Measurements from ENCODE around the gene TRIM69. TPM values are rescaled to one million over a fixed set of nuclear protein-coding genes. Genes with fewer than 3 reads are reported as not detected.

TRIM69 gene
- total and polyA plus RNA-seq, 2 of the 8 experiments (the other 6 are each of a cell fraction or from before 2014, with no cell fraction given) = 4.3 to 6.2 TPM

DNA sequence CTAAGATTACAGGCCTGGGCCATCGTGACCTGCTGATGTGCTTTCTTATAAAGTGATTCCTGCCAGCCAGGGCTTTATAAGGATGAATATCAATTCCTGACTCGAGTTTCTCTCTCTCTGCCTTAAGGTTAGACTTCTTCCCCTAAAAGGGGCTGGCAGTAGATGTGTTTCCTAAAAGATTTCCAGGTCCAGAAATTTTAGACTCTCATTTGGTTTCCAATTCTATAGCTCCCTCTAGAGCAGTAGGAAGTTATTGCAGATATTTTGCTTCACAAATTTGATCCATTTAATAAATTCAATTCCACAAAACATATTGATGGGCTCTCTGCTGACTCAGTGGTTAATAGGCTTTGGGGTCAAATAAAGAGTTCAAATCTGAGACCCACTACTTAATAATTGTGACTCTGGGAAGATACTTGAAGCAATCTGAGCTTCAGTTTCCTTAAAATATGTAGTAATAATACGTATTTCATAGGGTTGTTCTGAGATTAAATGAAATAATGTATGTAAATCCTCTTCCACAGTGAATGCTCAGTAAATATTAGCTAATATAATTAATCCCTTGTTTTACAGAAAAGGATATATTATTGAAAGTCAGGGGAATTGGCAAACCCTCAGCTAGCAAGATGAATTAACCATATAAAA is 2.1 kb downstream of the TRIM69 start:
- Histone ChIP-seq H4K20me1 (replicated peaks in 1 of 2; ENCODE audit: control insufficient read depth in 1 of 2, insufficient read depth in 2 of 2, low read length in 2 of 2) (no peaks in the 10 kb centered on the region), H3K9me3 (ENCODE audit: insufficient read depth in 2 of 2, low read depth in 1 of 2, low read length in 1 of 2) (peaks cover 0 to 6% of the 10 kb centered on the region in 2 experiments; a peak in 1 of 4 replicates), H3K79me2 (ENCODE audit: control insufficient read depth in 1 of 2, insufficient read depth in 2 of 2, low read length in 2 of 2) (no peaks in the 10 kb centered on the region), H3K4me1 (replicated peaks in 1 of 4; ENCODE audit: control insufficient read depth in 3 of 4, insufficient read depth in 4 of 4, low read length in 3 of 4) (no peaks in the 10 kb centered on the region), H3K23ac (ENCODE audit: insufficient read length) (no peak overlapping the region), H3K27ac (ENCODE audit: low read depth, low read length) (no peak overlapping the region), H3K9ac (replicated peaks in 1 of 4; ENCODE audit: extremely low read depth in 1 of 4, low read depth in 3 of 4, low read length in 3 of 4) (no peak overlapping the region), H2BK12ac (ENCODE audit: low read depth, low read length) (no peak overlapping the region), H3K4me2 (ENCODE audit: insufficient read depth in 1 of 2, low read depth in 2 of 2, low read length in 2 of 2) (no peak overlapping the region), H3K27me3 (replicated peaks in 1 of 4; ENCODE audit: control insufficient read depth in 3 of 4, extremely low read depth in 1 of 4, insufficient read depth in 3 of 4, low read length in 3 of 4) (no peaks in the 10 kb centered on the region), H3K14ac (ENCODE audit: insufficient read length) (no peak overlapping the region), H3K23me2 (ENCODE audit: low read depth, low read length) (no peaks in the 10 kb centered on the region), H4K91ac (replicated peaks; ENCODE audit: insufficient read length, low read length) (no peak overlapping the region), H2BK120ac (replicated peaks; ENCODE audit: low read depth, low read length) (no peak overlapping the region), H2BK15ac (ENCODE audit: low read length) (no peak overlapping the region), H3K4ac (replicated peaks; ENCODE audit: insufficient read length, low read depth, low read length) (no peak overlapping the region), H3K4me3 (ENCODE audit: extremely low read depth in 1 of 4, insufficient read depth in 2 of 4, low read depth in 3 of 4, low read length in 4 of 4) (no peak overlapping the region), H3K36me3 (ENCODE audit: control insufficient read depth in 2 of 4, insufficient read depth in 4 of 4, low read length in 3 of 4) (no peaks in the 10 kb centered on the region), H2AFZ (ENCODE audit: low read length) (no peak overlapping the region), H4K5ac (ENCODE audit: insufficient read length, low read depth, low read length) (no peak overlapping the region), H2AK5ac (ENCODE audit: low read depth, low read length) (no peak overlapping the region), H4K8ac (ENCODE audit: extremely low read depth, insufficient read depth, low read length) (no peak overlapping the region), H2BK20ac (ENCODE audit: low read length) (no peak overlapping the region), H3K79me1 (ENCODE audit: low read depth, low read length) (no peaks in the 10 kb centered on the region), H3K56ac (replicated peaks; ENCODE audit: insufficient read length, low read depth, low read length) (no peak overlapping the region), H2BK5ac (ENCODE audit: low read depth, low read length) (no peak overlapping the region), H3K18ac (ENCODE audit: extremely low read depth, low read length) (no peak overlapping the region)
- FAIRE-seq = no peak
- CTCF ChIA-PET (ENCODE audit: partially characterized antibody) = interaction anchor here (0.7 to 5.0 kb wide), 34 partner anchors 8 to 183 kb away, joined by 3 to 87 read pairs (median 4); partner anchors contain the start of genes B2M, PATL2 and SPG11
- POLR2A ChIA-PET (ENCODE audit: partially characterized antibody) = interaction anchor here (1.1 to 3.1 kb wide), 5 partner anchors 10 to 202 kb away, joined by 3 to 17 read pairs (median 5); partner anchors contain the start of genes B2M, EIF3J, PATL2 and SPG11
- TF ChIP-seq RAD21 (IDR thresholded peaks at IDR 0.05 in 1 of 2, conservative IDR thresholded peaks at IDR 0.05 in 1 of 2; ENCODE audit: low read depth in 2 of 2, low read length in 2 of 2) (peak; percentile 73 to 77), CTBP2 (IDR thresholded peaks at IDR 0.05; ENCODE audit: borderline replicate concordance, insufficient read depth, insufficient read length, low read length) (no peak)
- TF ChIP-seq, protein P1, sequence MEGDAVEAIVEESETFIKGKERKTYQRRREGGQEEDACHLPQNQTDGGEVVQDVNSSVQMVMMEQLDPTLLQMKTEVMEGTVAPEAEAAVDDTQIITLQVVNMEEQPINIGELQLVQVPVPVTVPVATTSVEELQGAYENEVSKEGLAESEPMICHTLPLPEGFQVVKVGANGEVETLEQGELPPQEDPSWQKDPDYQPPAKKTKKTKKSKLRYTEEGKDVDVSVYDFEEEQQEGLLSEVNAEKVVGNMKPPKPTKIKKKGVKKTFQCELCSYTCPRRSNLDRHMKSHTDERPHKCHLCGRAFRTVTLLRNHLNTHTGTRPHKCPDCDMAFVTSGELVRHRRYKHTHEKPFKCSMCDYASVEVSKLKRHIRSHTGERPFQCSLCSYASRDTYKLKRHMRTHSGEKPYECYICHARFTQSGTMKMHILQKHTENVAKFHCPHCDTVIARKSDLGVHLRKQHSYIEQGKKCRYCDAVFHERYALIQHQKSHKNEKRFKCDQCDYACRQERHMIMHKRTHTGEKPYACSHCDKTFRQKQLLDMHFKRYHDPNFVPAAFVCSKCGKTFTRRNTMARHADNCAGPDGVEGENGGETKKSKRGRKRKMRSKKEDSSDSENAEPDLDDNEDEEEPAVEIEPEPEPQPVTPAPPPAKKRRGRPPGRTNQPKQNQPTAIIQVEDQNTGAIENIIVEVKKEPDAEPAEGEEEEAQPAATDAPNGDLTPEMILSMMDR (IDR thresholded peaks at IDR 0.05; ENCODE audit: control extremely low read depth in 1 of 3, insufficient read depth in 1 of 3, low read depth in 1 of 3, low read length in 3 of 3) = peak in 2 of 3 experiments; percentile 39 to 42; a peak in 2 of 4 replicates
- 75% methylated on average over 3 of the region's 3 CpGs; no CpG with 5 or more reads in 1 of the 2 experiments for WGBS, 2 experiments (ENCODE audit: extremely low coverage in 1 of 2, insufficient coverage in 1 of 2, insufficient read length in 1 of 2, insufficient replicate concordance in 2 of 2, low coverage in 1 of 2, low lambda C conversion rate in 2 of 2, missing lambda C conversion rate in 1 of 2)
- DNase-seq (ENCODE audit: low read depth in 1 of 2, low spot score in 2 of 2) = no peak

Data from H1 (cell line).